Esophagus muscularis mucosa (tissue), 4 donors: Measurements from ENCODE around the gene IFNLR1.

ENCODE experiments used
- EP300 ChIP-seq: sonication (generic); formaldehyde crosslinking; IDR thresholded peaks from one replicate; pipeline ENCODE4 v1.6.1; 2017; ENCODE audit warnings: antibody characterized with exemption
- POLR2AphosphoS5 ChIP-seq, 2 donors: sonication (generic); formaldehyde crosslinking; IDR thresholded peaks; one replicate each; pipeline ENCODE4 v1.6.1; 2017; ENCODE audit warnings: antibody characterized with exemption in 2 of 2
- TF ChIP-seq, protein P1 (sequence below), 3 experiments: fragments of 200-600 bp in 2 of 3; fragments of 450-650 bp in 1 of 3; sonication (generic) in 2 of 3; IDR thresholded peaks; one replicate each; pipeline ENCODE4 v1.5.1; 2017 to 2019; ENCODE audit warnings: antibody characterized with exemption in 3 of 3, mild to moderate bottlenecking in 2 of 3, moderate library complexity in 1 of 3

DNA sequence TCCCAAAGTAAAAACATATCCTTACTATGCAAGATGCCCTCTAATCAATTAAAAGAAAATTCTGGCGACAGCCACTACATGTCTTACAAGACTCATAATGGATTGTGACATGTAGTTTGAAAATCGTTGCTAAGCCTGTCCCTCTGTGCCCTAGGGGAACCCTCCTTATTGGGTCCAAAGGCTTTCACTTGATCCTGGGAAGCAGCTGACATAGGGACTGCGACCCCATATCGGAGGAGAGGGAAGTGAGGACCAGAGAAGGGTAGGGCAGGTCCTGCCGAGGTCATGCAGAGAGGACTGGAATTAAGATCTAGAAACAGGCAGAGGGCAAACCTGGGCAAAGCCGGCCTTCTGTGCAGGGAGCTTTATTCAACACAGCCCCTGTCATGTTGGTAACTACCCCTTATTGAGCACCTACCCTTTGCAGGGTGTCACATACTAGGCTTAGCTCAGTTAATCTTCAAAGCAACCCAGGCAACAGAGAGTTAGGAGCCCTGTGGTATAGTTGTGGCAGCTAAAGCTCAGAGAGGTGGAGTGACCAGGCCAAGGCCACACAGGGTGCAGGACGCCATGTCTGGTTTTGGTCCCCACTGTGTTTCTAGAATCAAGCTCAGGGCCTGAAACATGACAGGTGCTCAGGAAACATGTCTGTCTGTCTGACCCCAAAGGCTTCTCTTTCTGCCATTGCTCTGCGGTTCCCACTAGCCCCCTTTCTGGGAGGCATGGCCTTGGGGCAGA lies 18.4 kb upstream of the IFNLR1 start:
- TF ChIP-seq EP300 (no peak), POLR2AphosphoS5 (IDR thresholded peaks at IDR 0.05) (no peak)
- TF ChIP-seq, protein P1, sequence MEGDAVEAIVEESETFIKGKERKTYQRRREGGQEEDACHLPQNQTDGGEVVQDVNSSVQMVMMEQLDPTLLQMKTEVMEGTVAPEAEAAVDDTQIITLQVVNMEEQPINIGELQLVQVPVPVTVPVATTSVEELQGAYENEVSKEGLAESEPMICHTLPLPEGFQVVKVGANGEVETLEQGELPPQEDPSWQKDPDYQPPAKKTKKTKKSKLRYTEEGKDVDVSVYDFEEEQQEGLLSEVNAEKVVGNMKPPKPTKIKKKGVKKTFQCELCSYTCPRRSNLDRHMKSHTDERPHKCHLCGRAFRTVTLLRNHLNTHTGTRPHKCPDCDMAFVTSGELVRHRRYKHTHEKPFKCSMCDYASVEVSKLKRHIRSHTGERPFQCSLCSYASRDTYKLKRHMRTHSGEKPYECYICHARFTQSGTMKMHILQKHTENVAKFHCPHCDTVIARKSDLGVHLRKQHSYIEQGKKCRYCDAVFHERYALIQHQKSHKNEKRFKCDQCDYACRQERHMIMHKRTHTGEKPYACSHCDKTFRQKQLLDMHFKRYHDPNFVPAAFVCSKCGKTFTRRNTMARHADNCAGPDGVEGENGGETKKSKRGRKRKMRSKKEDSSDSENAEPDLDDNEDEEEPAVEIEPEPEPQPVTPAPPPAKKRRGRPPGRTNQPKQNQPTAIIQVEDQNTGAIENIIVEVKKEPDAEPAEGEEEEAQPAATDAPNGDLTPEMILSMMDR (IDR thresholded peaks at IDR 0.05): no peak
